Hematopoietic multipotent progenitor cell treated with erythropoietin and hydrocortisone succinate and interleukin-3 and kit ligand, for 17 days (in vitro differentiated cells): ENCODE data around the gene RAB17.
A peak's percentile ranks its signal among the peaks of the same experiment; 100 is the strongest.

Source experiments
- DNase-seq: peaks from one replicate; pipeline ENCODE4 v3.0.0-alpha.2; 2015; ENCODE audit warnings: low spot score

RAB17 gene

DNA sequence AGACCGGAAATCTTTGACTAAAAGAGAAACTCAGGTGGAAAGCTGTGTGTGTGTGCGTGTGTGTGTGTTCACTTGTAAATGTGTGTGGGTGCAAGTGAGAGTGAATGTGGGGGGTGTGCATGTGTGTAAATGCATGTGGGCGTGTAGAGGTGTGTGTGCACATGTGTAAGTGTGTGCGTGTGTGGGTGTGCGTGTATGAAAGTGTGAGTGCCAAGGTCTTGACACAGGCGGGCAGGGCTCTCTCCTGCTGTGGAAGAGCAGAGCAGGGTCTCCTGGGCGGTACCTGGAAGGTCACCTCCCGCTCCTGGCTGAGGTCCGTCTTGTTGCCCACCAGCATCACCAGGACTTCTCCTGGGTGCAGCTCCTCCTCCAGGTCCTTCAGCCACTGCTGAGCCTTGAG, 13.6 kb downstream of the RAB17 start:
- DNase-seq, result no peak

- DNase-seq, result no peak
These were observed 14.4 kb downstream of the RAB17 start for GRCh38 chr2:237575869-237576862.

DNA sequence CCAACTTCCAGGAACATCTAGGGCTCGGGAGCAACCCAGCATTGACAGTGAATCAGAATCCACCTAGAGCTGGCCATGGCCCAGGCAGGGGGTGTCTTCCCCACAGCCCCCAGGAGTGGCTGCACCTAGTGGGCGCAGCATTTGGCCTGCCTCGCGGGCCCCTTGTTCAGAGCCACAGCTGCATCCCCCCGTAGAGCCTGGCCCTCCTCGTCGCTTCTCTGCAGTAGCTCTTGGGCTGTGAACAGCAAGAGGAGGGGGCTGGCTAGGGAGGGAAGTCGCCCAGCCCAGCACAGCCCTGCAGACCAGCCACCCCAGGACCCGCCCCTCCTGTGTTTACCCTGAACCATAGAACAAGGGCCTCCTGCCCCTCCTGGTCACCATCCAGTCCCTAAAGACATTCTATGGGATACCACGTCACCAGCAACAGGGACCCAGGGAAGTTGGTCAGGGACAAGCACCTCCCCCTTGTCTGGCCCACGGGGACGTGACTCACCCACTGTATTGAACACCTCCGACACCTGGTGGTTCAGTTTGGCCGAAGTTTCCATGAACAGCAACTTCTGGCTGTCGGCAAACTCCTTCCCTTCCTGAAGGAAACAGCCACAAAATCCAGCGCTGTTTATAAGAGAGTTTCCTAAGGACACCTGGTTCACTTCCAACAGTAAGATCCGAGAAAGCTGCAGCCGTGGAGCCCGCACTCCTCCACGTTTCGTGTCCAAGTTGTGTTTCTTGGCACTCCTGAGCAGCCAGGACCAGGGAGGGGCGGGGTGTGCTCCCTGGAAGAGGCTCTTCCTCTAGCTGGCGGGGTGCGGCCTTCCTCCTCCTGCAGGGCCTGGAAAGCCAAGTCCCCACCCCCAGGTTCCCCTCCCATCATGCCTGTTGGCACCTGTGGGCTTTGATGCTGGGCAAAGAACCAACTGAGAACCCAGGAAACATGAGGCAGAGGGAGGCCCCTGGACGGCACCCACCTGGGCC, 15.4 kb downstream of the RAB17 start:
- DNase-seq, result no peak

DNA sequence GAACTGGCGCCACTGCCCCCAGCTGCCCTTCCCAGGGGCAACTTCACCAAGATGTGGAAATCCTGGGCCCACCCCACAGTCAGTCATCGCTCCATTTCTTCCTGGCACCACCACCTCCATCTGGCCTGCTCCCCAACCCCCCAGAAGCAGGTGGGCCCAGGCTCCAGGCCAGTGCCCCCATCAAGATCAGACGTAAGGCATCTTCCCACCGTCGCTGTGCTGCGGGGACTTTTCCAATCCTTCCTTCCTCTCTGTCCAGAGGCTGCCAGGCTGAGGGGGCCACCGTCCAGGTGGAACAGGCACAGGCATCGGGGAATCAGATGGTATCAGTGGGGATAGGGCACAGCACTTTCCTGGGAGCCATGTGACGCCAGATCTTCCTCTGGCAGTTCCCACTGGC, 16.1 kb downstream of the RAB17 start:
- DNase-seq, result no peak

GRCh38 chr2:237573721-237574415, 16.7 kb downstream of the RAB17 start:
- DNase-seq, result no peak

DNA sequence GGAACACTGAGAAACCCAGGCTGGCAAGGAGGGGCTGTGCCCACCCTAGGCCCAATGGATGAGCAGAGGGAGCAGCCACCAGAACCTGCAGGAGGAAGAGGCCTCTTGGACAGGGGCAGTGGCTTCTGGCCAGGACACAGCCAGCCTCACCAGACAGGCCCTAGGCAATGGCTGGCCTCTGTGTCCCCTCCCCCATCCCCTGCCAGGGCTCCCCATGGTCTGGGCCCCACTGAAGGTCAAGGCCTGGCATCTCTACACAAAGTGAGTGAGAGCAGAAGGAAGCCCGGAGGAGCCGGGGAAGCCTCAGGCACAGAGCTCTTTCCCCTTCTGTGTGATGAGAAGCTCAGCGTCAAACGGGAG, 17.8 kb downstream of the RAB17 start:
- DNase-seq, result no peak

GRCh38 chr2:237572021-237572741, 18.4 kb downstream of the RAB17 start:
- peak; percentile 72 for DNase-seq

- no peak for DNase-seq
These were observed 19.0 kb downstream of the RAB17 start for GRCh38 chr2:237571551-237571950.

DNA sequence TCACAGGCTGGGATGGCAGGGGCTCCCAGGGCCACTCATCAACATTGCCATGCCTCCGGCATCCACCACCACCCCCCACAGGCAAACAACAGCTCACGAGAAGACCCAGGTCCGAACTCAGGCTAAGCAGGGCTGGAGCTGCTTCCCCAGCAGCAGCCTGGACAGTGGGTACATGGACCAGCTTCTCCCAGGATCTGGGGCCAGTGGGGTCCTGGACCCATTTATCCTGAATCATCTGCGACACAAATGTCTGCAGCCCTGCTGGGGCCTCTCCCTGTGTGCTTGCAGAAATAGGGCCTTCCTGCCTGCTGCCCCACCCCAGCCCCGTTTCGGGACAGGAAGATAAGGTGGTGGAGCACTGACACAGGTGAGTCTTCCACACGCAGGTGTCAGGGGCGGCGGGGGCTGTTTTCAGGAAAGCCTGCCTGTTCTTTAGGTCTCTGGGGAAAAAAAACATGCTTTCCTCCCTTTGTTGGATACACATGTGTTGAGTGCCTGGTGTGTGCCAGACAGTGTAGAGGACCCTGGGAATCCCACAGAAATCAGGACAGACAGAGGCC, 19.7 kb downstream of the RAB17 start:
- no peak for DNase-seq

DNA sequence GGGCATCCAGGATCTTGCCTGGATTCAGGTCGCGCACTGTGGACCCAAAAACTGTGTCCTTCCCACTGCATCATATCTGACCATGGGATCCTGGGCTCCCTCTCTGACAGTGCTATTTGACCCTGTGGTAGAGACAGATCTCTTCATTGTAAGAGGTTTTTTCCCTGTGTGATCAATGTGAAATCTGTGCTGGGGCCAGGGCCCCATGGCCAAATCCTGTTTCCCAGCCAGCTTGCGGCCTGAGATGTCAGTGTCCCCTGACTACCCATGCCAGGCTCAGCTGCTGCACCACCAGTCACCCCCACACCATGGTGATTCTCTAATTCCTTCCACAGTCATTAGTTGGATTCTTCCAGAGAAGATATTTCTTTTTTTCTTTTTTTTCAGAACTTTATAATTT, 20.6 kb downstream of the RAB17 start:
- DNase-seq, result no peak

DNA sequence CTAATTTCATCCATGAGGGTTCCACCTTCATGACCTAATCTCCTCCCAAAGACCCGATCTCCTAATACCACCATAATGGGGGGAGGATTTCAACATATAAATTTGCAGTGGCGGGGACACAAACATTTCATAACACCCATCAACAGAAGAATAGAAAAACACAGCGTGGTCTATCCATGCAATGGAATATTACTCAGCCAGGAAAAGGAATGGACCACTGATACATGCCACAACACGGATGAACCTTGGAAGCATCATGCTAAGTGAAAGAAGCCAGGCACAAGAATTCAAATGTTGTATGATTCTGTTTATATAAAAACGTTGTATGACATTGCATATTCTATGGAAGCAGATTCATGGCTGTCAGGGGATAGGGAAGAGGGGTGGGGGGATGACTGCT, 21.5 kb downstream of the RAB17 start:
- DNase-seq, result no peak

DNA sequence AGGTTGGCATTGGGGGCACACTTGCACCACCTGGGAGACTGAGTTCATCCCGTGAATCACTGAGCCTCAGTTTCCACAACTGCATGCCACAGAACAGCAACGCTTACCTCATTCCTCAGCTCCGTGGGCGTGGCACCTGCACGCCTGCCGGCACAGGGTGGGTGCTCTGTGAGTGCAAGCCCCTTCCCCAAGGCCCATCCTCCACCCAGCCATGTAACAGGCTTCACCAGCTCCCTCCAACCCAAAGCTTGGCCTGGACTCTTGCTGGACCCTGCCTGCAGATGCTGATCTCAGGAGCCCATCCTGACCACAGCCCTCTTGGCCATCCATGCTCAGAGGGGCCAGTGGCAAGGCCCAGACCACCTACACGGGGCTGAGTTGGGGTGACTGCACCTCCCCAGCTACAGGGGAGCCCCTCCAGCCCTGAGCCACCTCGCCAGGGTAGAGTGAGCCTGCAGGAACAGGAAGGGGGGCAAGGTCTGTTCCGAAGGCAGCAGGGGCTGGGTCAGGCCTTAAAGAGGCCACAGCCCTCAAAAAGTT, 22.3 kb downstream of the RAB17 start:
- DNase-seq, result no peak

GRCh38 chr2:237567276-237568029, 23.1 kb downstream of the RAB17 start:
- no peak for DNase-seq

GRCh38 chr2:237566401-237567235, 23.9 kb downstream of the RAB17 start, which contains the start of gene PRLH:
PRLH (plus strand) TSS chr2:237566574; CDS start chr2:237566574, 0 bp downstream.
- no peak for DNase-seq

DNA sequence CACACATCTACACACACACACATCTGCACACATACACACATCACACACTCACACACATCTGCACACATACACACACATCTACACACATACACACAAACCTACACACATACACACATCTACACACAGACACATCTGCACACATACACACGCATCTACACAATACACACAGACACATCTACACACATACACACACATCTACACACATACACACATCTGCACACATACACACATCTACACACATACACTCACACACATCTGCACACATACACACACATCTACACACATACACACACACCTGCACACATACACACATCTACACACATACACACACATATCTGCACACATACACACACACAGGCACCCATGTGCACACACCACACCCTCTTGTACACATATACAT, 24.6 kb downstream of the RAB17 start:
- no peak for DNase-seq

GRCh38 chr2:237564526-237565131, 25.9 kb downstream of the RAB17 start:
- no peak for DNase-seq

DNA sequence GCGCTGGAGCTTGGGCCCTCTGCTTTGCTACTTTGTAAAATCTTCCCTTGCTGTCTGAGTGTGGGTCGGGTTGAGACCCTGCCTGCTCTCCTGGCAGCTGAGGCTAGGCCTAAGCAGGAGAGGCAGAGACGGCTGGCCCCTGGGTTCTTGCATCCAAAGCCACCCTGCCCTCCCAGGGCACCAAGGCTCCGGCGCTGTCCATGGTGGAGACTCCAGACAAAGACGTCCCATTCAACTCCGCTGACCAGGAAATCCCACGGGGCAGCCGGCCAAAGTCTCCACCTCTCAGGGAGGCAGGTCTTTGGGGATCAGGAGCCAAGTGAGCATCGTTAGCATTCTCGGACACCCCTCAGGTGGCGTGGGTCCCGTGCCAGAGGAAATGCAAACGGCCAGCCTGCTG, 26.7 kb downstream of the RAB17 start:
- DNase-seq, result no peak

DNA sequence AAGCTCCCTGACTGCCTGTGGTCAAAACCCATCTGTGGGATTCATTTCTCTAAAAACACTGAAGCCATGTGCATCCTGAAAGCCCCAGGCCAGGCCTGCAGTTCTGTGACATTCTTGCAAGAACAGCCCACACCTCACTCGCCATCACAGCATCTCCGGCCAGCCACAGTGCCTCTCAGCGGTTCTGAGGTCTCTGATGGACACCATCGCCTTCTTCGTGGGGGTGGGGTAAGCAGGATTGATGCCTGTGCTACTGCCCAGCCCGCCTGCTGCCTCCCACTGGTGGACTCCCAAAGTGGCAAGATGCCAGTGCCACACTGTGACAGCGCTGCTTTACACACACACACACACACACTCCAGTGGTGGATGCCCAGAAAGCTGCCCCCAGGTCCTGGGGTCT, 29.3 kb downstream of the RAB17 start:
- DNase-seq, result no peak
